Measurements from ENCODE around the gene SUPV3L1.

DNA sequence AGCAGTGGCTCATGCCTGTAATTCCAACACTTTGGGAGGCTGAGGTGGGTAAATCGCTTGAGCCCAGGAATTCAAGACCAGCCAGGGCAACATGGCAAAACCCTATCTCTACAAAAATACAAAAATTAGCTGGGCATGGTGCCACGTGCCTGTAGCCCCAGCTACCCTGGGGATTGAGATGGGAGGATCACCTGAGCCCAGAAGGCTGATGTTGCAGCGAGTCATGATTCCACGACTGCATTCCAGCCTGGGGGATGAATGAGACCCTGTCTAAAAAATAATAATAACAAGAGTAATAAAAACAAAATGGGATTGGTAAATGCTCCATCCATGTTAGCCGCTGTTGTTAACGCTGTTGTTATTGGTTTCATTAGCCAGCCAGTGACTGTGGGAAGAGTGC, 38.8 kb downstream of the SUPV3L1 start:
- no peak for TF ChIP-seq EZH2 (IDR thresholded peaks at IDR 0.05; ENCODE audit: borderline replicate concordance, low read depth, low read length, poor library complexity, severe bottlenecking)
- TF ChIP-seq, protein P1, sequence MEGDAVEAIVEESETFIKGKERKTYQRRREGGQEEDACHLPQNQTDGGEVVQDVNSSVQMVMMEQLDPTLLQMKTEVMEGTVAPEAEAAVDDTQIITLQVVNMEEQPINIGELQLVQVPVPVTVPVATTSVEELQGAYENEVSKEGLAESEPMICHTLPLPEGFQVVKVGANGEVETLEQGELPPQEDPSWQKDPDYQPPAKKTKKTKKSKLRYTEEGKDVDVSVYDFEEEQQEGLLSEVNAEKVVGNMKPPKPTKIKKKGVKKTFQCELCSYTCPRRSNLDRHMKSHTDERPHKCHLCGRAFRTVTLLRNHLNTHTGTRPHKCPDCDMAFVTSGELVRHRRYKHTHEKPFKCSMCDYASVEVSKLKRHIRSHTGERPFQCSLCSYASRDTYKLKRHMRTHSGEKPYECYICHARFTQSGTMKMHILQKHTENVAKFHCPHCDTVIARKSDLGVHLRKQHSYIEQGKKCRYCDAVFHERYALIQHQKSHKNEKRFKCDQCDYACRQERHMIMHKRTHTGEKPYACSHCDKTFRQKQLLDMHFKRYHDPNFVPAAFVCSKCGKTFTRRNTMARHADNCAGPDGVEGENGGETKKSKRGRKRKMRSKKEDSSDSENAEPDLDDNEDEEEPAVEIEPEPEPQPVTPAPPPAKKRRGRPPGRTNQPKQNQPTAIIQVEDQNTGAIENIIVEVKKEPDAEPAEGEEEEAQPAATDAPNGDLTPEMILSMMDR (conservative IDR thresholded peaks at IDR 0.05; ENCODE audit: low read depth, low read length) = no peak
